ENCODE data around the gene ENC1.

ENC1 gene

GRCh38 chr5:74657165-74657564 lies 16.6 kb upstream of the ENC1 start:
- DNase-seq (ENCODE audit: low read depth): no peak

- no peak for DNase-seq (ENCODE audit: low read depth)
Measured at GRCh38 chr5:74655716-74656115, 15.2 kb upstream of the ENC1 start.

GRCh38 chr5:74655206-74655605 lies 14.7 kb upstream of the ENC1 start:
- no peak for DNase-seq (ENCODE audit: low read depth)

GRCh38 chr5:74653991-74654390 lies 13.5 kb upstream of the ENC1 start:
- no peak for DNase-seq (ENCODE audit: low read depth)

- no peak for DNase-seq (ENCODE audit: low read depth)
Measured at GRCh38 chr5:74652576-74652975, 12.0 kb upstream of the ENC1 start.

DNA sequence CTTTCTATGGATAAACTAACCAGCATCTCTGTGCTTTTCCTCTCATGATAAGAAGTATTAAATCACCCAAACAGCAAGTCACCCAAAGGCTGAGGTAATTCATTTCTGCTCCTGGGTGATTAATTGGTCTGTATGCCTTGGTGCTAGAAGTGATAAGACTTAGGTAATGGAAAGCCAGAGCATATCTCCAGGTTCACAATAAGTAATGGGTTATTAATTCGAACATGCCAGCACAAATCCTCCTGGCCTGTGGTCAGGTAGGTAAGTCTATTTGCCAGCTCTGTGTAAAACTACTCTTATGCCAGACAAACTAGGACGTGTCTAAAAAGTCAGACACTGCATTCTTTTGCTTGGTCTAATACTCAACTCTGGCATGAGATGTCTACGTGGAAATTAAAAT lies 11.2 kb upstream of the ENC1 start:
- no peak for DNase-seq (ENCODE audit: low read depth)

GRCh38 chr5:74649421-74649973 lies 9.0 kb upstream of the ENC1 start:
- no peak for DNase-seq (ENCODE audit: low read depth)

- no peak for DNase-seq (ENCODE audit: low read depth)
Measured at GRCh38 chr5:74648835-74649293, 8.3 kb upstream of the ENC1 start.

DNA sequence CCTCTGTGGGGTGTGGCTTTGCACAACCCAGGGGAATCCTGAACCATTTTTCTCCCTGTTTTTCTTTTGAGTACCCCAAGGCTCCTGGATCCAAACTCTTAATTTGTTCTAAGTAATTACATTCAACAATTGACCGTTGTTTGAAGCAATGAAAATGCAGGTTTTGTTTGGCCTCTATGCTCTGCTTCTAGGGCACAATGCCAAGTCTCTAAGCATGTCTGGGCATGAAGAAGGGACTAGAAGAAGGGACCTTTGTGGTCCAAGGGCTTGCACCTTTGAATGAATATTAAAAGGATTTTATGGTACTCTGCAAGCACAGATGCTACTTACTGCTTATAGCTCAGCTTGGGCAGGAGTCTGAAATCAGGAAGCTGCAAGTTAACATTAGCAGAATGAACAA lies 6.6 kb upstream of the ENC1 start:
- DNase-seq (ENCODE audit: low read depth): no peak

DNA sequence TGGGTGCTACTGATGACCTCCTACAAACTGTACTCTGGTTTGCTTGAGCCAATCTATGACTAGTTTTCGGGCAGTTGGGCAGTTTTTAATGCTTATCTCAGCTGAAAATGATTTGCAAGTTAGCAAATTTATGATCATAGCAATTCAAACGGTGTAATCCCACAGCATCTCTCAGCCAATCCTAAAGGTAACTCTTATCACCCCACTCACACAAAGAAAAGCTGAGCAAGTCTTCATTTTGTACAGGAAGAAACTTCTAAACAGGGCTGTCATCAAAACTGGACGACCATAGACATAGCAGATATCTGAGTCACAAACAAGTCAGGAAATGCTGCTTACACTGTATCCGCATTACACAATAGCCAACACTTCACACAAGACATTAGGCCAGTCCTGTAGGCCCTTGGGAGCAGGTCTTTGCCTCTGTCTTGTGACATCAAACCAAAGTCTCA lies 2.6 kb upstream of the ENC1 start:
- no peak for DNase-seq (ENCODE audit: low read depth)

- no peak for DNase-seq (ENCODE audit: low read depth)
Measured at GRCh38 chr5:74642543-74642863, 2.0 kb upstream of the ENC1 start.

DNA sequence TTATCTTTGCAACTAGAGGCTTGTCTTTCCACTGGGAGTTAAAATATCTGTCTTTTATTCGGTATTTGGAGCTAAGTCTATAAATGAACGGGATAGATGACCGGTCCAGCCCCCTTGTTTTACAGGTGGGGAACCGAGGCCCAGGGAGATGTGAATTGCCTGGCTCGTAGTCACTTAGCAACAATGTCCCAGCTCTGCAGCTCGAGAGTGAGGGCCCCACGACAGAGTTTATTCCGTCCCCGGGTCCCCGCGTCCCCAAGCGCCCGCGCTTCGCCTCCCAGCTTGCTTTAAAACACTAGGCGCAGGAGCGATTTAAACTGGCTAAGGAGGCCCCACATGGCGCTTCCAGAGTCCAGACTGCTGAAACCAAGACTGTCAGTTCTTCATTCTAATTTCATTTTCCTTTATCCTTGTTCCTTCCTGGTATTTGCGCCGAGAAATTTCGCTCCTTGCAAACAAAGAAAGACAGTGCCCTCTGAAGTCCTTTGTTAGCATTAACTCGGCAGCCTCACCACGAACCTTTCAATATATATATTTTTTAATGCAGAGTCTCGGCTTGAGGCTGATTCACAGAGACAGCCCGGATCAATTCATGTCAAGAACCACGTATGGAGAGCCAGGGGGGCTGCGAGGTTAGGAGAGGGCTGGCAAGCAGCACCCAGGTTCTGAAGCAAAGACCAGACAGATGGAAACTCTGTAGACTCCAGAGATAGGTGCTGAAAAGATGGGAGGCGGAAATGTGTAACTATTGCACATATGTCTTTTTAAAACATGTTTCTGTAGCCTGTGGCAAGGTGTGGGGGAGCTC lies 1.4 kb upstream of the ENC1 start:
- DNase-seq (ENCODE audit: low read depth): no peak

DNA sequence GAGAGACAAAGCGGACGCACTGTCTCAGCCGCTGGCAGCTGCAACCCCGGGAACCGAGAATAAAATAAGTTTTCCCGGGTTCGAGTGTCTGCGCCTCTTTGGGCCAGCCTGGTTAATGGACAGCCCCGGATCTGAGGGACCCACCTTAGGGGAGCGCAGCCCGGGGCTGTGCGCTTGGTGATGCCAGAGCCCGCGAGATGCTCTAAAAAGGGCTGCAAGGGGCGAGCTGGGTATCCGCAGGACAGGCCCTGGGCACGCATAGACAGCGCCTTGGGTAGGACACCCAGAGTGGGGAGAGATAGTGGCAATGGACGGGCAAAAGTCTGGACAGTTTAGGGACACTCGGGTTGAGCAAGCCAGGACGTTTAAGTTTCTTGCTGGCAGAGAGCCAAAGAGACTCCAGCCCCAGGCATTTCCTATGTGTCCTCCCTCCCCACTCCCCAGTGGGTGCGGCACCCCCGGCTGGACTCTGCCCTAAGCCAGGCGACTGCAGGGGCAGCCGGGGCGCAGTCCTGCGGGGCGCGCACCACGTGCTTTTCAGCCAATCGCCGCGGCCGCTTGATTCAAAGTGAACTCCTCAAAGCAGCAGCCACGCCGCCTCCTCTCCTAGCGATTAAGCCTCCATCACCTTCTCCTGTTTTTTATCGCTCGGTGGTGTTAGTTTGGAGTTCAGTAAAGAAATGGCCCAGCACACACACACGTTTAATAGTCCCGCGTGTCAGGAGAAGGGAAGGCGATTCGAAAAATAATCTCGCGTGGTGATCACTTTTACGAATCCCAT lies 616 bp upstream of the ENC1 start:
- no peak for DNase-seq (ENCODE audit: low read depth)

DNA sequence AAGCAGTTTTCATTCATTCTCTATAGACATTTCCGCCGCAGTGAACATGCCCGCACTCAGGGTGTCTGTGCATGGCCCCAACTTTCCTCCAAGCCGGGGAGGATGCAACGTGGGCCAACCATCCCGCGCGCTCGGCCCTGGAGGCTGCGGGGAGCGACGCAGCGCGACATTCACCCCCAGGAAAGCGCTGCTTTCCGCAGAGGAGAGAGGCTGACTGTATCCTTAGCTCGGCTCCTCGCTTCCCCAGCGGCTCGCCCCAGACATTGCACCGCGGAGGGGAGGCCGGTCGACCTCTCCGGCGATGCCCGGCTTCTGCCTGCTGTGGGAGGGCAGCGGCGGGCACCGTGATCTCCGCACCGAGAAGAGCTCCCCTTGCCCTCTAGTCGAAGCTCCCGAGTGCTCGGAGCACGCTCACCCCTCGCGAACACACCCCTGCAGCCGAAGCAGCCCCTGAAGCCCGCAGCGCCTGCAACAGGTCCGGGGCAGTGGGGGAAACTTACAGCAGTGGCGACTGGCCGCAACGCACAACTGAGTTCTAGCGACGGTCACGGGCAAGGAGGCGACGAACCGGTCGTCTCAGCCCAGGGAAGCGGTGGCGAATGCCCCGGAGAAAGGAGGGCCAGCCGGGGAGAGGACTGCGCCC lies 600 bp downstream of the ENC1 start:
- no peak for DNase-seq (ENCODE audit: low read depth)

DNA sequence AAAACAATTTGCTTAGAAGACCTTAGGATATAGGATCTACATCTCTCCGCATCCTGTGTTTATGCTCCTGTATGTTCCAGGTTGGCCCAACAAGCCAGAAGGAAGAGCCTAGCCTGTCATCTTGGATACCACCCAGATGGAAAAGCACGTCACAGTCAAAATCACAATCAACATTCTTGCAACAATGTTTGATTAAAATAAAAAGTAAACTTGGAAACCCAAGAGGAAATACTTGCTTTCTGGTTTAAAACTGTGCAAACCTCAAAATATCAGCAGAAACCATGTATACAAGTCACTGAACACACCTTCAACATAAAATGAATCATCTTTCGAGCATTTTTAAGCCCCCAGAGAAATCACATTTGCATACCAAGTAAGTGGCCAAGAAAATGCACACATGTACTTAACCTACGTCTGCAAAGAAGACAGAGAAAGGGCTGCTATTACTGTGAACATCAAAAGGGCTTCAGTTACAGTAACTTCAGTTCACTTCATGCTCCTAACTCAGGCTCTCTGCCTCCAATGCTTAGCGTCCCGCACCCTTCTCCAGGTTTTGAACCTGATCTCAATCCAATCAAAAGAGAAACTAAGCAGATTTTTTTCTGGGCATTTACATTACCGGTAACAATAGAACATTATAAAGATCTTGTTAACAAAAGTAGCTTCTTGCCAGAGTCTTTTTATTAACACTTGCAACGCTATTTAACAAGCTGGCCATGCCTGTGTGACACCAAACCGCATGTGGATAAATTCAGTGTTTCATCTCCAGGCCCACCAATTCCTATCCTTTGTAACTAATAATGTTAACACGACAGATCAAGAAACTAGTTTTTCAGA lies 1.3 kb downstream of the ENC1 start:
- no peak for DNase-seq (ENCODE audit: low read depth)

- no peak for DNase-seq (ENCODE audit: low read depth)
Measured at GRCh38 chr5:74638544-74638969, 2.0 kb downstream of the ENC1 start.

- DNase-seq (ENCODE audit: low read depth): no peak
Measured at GRCh38 chr5:74636552-74636951, 4.0 kb downstream of the ENC1 start.

DNA sequence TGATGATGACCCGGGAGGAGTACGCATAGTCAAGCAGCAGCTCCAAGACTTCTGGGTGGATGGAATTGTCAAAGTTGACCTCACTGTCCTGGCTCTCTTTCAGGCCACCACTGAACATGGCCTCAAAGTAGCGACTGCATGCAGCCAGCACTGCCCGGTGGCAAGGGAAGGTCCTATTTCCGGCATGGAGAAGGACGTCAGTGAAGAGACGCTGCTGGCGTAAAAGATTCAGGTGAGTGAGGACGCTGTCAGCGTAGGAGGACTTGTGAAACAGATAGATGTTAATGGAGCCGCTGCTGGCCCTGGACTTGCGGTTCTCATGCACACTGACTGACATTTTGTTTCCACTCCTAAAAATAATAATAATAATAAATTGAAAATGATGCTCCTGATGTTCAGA lies 4.4 kb downstream of the ENC1 start:
- no peak for DNase-seq (ENCODE audit: low read depth)

DNA sequence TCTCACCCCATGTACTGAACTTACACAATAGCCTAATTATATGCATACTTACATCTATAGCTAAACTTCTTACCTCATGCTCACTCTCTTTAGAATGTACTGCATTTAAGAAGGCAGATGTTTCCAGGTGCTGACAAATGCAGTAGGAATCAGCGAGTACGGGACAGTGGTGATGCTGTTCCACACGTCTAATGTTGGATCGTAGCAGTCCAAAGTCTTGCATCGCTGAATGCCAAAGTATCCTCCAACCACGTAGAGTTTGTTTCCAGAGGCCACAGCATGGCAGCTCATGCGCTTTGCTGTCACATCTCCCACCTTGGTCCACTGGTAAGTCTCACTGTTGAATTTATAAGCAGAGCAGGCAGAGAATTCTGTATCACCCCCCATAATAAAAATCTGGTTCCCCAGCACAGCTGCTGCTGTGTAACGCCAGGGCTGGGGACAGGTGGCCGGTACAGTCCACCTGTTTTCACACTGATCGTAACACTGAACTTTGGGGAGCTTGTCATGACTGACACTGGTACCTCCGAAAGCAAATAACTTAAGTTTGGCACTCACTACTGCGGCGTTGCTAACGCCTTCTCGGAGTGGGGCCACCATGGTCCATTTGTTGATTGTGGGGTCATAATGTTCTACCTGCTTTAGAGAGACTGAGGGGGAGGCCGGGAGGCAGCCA lies 5.8 kb downstream of the ENC1 start:
- DNase-seq (ENCODE audit: low read depth): no peak

- DNase-seq (ENCODE audit: low read depth): no peak
Measured at GRCh38 chr5:74633695-74634094, 6.8 kb downstream of the ENC1 start.

GRCh38 chr5:74632947-74633356 lies 7.6 kb downstream of the ENC1 start:
- DNase-seq (ENCODE audit: low read depth): no peak

All from stimulated activated CD8-positive, alpha-beta memory T cell treated with anti-CD3 and anti-CD28 coated beads, Interleukin-12 subunit alpha, Interleukin-12 subunit beta, amount 100 ng/mL, for 1 hour (primary cell).